ENCODE measurements around the gene TMPRSS2.

Gene TMPRSS2

DNA sequence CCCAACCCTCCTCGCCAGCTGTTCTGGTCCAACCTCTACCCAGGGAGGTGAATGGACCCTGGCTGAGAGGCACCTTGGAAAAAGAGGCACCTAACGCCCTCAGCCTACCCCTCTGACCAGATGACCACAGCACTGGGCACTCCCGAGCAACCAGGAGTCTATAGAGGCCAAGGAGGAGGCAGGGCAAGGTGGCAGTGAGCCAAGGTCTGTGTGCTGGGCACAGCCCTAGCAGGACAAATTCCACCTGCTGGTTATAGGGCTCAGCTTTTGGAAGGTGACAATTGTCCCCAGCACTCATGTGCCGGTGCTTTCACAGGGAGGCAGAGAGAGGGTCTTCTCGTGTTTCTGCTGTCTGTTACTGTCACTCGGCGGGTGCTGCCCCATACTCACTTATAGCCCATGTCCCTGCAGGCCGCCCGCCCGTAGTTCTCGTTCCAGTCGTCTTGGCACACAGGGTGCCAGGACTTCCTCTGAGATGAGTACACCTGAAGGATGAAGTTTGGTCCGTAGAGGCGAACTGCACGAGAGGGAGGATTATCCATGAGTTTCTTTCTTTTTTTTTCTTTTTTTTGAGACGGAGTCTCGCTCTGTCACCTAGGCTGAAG is 27.8 kb downstream of the TMPRSS2 start:
- no peak for DNase-seq

DNA sequence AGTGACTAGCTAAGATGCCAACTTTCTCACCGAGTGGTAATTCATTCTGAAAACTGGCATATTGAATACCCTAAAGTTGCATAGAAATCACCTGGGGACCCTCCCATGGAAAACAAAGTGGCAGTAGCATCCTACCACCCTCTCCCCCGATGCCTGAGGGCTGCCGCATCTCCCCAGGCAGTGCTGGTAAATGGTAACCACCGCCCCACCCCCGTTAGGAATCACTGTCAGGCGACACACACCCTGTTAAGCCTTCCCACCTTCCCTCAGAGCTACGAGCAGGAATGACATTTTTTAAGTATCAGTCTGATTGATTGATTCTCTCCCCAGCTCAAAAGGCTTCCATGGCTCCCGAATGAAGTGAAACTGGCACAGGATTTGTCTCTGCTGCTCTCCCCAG is 28.3 kb downstream of the TMPRSS2 start:
- no peak for DNase-seq

DNA sequence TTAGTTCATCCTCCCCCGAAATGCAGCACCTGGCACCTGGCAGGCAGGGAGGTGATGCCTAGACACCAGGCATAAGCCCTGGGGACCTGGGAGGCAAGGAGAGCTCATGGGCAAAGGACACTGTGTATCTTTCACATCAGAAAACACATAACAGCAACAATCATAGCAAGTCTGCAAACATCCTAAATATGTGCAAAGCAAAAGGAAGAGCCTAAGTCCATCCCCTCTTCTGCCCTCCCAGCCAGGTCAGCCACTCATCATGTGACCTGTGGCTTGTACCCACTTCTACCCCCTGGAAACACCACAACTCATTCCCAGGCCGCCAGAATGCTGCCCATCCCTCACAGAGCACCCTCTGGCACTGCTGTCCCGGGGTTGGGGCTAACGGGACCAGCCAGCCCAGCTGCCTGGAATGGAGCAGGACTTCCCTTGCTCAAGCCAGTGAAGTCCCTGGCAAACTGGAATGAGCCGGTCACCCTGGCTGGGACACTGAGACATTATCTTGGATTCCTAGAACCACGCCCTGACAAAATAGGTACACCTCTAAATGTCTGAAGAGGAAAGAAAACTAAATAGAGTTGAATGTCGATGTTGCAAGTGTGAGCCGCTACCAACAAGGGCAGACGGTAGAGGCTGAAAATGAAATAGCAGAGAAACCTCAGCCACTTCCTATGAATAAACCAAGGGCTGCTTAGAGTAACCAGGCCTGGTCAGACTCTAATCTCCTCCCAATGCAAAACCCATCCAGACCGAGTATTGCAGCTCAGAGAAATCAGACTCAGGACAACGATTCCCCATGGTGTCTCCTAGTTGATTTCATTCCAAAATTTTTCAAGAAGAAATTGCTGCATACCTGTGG is 29.4 kb downstream of the TMPRSS2 start:
- peak in 2 of 14 donors; percentile 5 to 7 for DNase-seq

DNA sequence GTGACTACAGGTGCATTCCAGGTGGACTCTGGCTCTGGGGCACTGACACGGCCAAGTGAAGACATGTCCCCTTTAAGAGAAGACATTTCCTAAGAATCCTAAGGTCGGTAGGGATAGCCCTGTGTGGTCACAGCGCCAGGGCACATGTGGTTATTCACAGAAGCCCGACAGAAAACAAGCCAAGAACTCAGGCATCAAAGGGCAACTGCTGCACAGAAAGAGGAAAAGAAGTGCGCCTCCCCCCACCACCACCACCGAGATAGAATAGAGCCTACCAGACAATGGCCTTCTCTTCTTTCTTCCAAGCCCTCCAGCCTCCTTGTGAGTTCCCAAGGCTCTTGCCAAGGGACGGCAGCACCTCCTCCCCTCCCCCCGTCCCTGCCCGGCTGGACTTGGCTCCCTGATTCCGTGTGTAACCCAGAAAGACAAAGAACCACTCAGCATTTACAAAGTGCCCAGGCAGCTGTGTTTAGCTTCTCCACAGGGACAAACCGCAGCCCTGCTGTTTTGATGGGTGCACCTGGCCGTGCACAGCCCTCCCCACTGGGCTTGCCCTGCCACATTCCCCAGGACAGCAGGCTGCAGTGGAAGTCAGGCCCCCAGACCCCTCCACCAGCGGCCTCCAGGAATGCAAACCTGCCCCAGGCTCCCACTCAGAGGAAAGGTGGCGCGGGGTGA is 30.2 kb downstream of the TMPRSS2 start:
- DNase-seq: peak in 9 of 14 donors; percentile 8 to 52 (median 33)

DNA sequence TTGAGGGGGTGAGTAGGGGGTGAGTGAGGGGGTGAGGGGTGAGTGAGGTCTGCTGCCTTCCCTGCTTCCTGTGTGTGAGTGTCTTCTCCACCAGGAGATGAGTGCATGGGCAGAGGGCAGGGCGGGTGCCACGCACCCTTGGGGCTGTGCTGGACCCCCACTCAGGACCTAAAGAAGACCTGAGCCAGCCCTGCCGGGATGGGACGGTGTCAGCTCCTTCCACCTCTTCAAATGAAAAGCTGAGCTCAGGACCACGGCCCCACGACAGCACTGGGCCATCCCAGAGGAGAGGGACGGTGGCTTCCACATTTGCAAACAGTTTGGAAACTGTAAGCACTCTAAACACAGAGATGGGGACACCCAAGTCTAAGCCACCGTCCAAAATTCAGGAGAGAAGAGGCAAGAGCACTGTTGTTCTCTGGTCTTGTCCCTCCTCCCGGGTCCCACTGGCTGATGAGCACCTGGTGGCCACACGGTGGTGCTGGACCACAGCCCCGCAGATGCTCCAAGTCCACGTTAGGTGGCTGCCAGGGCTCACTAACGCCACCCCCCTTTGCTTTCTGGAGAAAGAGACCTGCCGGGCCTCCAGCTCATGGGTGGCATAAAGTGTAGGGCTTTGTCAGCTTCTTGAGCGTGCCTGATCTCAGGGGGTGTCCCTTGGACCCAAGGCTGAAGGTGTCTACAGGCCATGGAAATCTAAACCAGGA is 32.1 kb downstream of the TMPRSS2 start:
- no peak for DNase-seq

DNA sequence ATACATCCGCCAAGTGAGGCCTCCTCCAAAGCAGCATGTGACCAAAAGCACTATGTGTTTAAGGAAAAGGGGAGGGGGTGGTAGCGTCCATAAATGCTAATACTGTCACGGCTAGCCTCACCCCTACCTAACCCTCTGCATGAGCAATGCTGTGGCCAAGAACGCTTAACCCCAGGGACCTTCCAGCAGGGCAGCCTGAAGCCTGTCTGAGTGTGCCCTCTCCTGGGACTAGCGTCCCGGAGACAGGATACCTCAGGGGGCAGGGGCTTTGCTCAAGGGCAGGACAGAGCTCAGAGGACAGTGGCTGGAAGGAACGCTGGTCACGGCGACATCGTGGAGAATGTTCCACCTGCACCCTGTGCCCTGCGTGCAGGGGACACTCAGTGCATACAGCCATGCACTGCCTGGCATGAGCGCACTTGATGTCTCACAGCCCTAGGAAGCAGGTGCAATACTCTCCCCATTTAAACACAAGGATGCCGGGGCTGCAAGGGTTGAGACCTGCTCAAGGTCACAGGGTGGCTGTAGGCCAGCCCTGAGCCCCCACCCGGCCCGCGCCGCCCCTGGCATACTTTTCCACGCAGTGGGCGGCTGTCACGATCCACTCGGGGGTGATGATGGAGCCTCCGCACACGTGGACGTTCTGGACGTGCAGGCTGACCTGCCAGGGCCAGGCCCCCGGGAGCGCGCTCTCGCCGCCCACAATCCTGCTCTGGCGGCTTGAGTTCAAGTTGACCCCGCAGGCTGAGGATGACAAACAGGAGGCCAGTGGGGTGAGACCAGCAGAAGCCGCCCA is 35.0 kb downstream of the TMPRSS2 start:
- no peak for DNase-seq

DNA sequence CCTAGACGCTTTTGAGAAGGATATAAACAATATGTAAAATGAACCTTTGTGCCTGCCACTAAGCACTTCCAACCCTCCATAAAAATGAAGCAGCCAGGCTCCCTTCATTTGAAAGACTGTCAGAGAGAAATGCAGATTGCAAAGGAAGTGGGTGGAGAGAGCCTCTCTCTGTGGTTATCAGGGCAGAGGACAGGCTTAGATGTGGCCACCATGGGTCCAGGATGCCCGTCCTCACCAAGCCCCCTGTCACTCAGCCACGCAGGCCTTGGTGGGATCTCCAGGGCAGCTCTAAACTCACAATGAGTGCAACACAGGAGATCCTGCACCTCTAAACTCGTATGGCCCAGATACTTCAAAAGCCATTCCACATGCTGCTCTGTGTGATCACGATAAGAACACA is 37.9 kb downstream of the TMPRSS2 start:
- DNase-seq: no peak

DNA sequence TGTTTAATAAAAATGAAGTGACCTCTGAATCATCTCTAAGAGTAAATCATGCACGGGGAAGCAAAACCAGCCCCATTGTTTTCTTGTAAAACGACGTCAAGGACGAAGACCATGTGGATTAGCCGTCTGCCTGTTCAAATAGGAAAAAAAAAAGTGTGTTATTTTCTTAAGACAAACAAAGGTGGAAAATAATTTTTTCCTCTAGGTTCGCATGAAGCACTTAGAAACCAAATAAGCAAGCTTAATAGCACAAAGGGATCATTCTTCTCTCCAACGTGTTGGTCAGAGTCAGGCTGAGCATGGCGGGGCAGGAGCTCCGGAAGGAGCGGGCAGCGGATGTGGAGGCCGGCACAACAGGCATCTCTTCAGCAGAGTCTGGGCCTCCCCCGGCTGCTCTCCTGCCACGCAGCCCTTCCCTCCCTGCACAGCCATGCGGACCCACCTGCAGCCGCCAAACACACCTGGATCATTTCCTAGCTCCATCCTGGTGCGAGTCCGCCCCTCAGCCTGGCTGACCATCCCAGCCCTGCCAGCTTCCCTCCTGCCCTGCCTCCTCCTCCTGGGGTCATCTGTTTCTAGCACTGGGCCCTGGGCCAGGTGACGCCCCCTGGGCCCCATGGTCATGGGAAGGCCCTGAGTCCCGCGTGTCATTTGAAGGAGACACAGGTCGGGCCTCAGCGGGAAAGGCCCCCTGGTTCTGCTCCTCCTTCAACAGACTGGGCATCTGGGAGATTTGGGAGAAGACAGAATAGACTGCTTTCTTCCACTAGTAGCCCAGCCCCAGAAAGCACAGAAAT is 41.7 kb downstream of the TMPRSS2 start:
- DNase-seq: no peak

DNA sequence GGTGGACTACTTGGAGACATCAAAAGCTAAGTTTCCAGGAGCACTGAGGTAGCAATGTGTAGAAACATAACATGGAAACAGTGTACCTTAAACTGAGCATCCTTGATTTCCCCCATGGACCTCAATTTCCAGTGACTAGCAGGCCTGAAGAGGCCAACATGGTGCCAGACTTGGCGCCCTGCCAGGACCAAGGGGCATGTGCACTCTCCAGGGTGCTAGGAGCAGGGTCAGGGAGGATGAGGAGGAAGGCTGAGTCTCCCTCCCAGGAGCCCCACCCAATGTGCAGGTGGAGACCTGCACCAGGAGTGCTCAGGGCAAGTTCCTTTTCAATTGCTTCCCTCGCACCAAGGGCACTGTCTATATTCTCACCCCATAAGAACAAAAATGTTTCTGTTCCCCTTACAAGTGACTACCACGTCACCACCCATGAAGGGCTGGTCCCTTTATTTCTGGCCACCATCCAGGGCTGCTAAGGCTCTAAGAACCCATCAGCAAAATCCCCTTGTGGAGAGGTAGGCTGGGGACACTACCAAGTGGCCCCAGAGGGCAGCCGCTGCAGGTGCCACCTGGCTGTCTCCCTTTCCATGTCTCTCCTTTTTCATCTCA is 42.7 kb downstream of the TMPRSS2 start:
- no peak for DNase-seq

DNA sequence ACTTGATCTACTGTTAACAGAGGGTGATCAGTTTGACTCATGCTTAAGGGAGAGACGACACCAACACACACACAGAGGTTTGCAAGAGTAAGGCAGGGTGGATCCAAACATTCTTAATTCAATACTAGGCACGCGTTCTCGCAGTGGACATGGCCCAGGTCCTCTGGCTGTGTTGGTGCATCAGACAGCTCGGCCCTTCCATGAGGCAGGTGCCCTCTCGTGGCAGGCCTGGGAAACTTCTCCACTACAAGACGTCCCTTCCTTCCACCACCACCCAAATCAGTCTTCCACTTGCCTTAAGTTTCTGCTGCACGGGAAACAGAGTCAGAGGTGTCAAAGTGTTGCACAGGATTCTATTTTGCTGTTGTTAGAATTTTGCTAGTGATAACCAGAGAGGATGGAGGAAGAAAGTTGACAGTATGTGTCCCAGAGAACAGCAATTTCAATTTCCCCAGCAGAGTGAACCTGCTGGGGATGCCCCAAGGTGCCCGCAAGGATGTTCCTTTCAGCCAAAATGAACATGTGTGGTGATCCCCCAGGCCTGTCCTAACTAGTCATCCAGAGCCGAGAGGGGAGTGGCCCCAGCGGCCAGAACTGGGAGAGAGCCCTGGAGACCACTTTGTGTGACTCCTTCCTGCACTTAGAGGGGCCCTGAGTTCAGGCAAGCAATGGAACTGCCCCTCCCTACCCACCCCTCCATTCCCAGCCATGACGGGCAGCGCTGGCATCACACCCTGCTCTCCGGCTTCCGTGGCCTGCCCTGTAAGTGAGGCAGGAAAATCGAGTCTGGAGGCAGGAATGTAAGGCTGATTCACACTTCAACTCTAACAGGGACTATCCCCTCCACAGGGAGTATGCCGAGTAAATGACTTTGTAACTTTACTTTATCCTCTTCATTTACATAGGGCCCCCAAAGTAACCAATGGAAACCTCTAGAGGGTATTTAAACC is 47.1 kb downstream of the TMPRSS2 start:
- peak in 7 of 14 donors; percentile 5 to 44 (median 22) for DNase-seq

DNA sequence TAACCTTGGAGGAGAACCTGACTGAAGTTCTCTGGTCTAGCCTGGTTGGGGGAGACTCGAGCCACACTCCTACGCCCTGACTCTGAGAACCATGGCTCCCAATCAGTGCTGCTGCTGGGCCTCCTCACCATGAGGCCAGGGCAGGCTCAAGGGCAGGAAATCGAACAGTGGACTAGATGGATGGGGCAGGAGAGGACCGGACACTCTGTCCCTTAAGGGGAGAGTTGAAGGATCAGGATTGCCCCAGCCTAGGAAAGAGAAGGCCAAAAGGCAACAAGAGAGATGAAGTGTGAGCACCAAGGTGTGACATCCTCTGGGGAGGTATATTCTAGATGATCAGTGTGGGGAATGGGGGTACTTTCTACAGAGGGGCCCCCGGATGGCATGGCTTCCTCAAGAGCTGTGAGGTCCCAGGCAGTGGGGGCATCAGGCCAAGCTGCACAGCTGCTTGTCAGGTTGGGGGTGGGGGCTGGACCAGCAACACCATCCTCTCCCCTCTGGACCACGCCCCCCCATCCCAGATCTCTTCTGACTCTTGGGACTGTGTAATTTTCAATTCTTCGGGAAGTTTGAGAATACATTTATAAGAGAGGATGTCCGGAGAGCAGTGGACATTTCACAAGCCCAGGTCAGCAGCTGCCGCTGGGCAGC is 47.9 kb downstream of the TMPRSS2 start:
- no peak for DNase-seq

DNA sequence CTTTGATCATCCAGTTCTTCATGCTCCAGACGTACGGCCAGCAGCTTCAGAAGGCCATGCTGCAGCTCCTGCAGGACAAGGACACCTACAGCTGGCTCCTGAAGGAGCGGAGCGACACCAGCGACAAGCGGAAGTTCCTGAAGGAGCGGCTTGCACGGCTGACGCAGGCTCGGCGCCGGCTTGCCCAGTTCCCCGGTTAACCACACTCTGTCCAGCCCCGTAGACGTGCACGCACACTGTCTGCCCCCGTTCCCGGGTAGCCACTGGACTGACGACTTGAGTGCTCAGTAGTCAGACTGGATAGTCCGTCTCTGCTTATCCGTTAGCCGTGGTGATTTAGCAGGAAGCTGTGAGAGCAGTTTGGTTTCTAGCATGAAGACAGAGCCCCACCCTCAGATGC is 49.4 kb downstream of the TMPRSS2 start:
- DNase-seq: no peak

DNA sequence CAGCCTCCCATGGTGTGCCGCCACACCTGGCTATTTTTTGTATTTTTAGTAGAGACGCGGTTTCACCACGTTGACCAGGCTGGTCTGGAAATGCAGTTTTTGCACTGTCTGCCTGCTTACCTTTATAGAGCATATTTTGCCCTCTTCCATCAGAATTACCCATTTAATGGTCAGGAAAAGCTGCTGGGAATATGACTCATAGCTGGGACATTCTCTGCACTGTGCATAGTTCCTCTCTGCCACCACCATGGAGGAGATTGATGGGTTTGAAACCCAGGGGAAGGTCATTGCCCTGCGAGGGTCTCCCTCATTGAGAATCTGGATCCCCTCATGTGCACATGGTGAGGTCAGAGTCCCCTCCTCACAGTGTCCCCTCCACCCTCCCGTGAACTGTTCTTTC is 49.8 kb downstream of the TMPRSS2 start:
- no peak for DNase-seq

DNA sequence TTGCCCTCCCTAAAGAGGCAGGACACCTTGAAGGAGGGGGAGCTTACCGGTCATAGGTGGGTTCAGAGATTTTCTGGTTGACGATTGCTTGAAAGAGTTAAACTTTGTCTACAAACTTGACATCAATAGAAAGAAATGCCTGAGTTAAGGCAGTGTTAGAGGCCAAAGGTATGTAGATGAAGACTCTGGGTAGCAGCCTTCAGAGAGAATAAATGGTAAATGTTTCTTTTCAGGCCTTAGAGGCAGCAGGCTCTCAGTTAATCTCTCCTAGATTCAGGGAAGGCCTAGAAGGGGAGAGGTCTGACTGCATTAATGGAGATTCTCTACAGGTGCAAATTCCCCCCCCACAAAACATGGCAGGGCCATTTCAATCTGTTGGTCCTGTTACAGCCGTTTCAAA is 54.2 kb downstream of the TMPRSS2 start:
- no peak for DNase-seq

DNA sequence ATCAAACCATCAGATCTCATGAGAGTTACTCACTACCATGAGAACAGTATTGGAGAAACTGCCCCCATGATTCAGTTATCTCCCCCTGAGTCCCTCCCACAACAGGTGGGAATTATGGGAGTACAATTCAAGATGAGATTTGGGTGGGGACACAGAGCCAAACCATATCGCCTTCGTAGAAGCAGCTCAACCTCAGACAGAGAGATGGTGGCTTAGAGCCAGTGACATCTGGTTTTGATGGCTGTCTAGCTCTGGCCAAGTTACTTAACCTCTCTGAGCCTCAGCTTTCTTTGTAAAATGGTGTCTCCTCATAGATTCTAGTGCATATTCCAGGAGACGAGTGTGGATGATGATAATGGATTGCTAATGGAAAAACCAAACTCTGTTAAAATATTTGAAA is 54.8 kb downstream of the TMPRSS2 start:
- DNase-seq: no peak

DNA sequence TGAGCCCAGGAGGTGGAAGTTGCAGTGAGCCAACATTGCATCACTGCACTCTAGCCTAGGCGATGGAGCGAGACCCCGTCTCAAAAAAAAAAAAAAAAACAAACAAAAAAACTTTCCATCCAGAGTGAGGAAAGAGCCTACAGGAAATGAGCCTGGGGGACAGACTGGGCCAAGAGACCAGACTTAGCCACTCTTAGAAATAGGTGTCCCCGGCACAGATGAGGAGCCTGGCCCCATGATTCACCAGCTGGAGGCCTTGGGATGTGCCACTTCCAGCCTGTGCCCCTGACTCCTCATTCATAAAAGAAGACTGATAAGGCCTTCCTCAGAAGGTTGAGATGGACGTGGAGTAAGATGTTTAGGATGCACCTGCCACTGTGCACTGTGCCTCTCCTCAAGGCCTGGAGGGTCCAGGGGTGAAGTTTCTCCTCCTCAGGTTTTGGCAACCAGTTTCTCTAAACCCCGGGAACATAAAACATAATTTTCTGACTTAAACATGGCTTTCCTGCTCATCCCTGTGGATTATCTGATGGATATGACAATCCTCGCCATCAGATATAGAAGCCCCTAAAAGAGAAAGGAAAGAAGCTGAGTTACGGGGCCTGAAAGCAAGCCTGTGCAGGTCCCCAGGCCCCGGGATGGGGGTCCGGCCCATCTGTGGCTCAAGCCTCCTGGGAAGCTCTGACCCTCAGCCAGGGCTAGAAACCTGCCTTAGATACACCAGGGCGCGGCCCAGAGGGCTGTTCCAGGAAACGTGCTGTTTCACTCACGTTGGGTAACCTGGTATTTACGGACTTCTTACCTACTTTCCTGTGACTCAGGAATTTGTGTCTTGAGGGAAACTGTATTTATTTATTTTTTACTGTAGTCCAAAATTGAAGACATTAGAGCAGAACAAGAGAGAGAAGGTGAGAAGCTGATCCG is 55.9 kb downstream of the TMPRSS2 start:
- no peak for DNase-seq

DNA sequence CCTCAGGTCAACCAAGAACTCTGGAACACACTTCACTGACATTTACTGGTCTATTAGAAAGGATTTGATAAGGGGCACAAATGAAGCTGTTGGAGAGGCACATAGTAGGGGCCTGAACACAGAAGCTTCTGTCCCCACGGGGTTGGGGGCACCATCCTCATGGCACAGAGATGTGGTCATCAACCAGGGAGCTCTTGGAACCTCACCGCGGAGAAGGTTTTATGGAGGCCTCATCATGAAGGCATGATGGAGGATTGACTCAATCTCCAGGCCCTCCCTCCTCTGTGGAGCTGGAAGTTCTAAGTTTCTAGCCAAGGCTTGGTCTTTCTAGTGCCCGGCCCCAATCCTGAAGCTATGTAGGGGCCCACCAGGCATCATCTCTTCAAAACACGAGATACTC is 58.3 kb downstream of the TMPRSS2 start:
- DNase-seq: no peak

DNA sequence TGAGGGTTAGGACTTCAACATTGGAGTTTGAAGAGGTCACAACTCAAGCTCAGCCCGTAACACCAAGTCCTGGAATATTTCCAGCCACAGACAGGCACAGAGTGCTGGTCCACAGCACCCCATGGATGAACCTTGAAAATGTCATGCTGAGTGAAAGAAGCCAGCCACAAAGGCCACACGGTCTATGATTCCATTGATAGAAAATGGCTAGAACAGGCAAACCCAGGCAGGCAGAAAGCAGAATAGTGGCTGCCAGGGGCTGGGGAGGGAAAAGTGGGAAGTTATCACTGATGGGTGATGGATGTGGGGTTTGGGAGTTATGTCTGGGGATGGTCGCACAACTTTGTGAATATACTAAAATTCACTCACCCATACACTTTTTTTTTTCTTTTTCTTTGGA is 60.6 kb downstream of the TMPRSS2 start:
- DNase-seq: no peak

All from C1 segment of cervical spinal cord (tissue), 14 donors.